ENCODE measurements around the gene FAM124A. TPM values are rescaled to one million over a fixed set of nuclear protein-coding genes. Genes with fewer than 3 reads are reported as not detected.

Gene FAM124A
- polyA plus RNA-seq, 3 donors: 0.03 to 0.20 (median 0.13) TPM

- intact Hi-C loops (cut with micrococcal nuclease): no loop called here
- DNase-seq: peak in 2 of 3 donors; percentile 3 to 37
- no peaks in the 10 kb centered on the region for H3K4me1 ChIP-seq (ENCODE audit: control insufficient read depth in 1 of 2, insufficient read depth in 2 of 2, low read length in 2 of 2)
- H3K9me3 ChIP-seq (replicated peaks in 1 of 2; ENCODE audit: control insufficient read depth in 1 of 2, insufficient read depth in 1 of 2, low read length in 2 of 2): peaks cover 0 to 5% of the 10 kb centered on the region in 2 donors
- TF ChIP-seq CTCF (IDR thresholded peaks at IDR 0.05): no peak
- no peaks in the 10 kb centered on the region for H3K36me3 ChIP-seq (replicated peaks in 1 of 2; ENCODE audit: control insufficient read depth in 1 of 2, insufficient read depth in 2 of 2, low read length in 2 of 2)
- H3K27me3 Mint-ChIP-seq (ENCODE audit: low read depth in 3 of 3): peaks cover 0 to 3% (median 2%) of the 10 kb centered on the region in 3 donors
- no peaks in the 10 kb centered on the region for H3K27me3 ChIP-seq (ENCODE audit: control insufficient read depth in 2 of 2, insufficient read depth in 2 of 2, low read length in 2 of 2)
- peaks cover 0 to 4% (median 2%) of the 10 kb centered on the region in 7 donors for H3K9me3 Mint-ChIP-seq
- no peak overlapping the region for H3K4me3 ChIP-seq (replicated peaks in 1 of 3; ENCODE audit: low read depth in 2 of 3, low read length in 3 of 3)
- H3K79me2 ChIP-seq (ENCODE audit: insufficient read depth, low read length): no peaks in the 10 kb centered on the region
- H3K27ac ChIP-seq (ENCODE audit: low read depth in 1 of 2, low read length in 2 of 2): no peak overlapping the region
- H3K27ac Mint-ChIP-seq: no peak overlapping the region
- WGBS (ENCODE audit: insufficient coverage): 69% methylated on average over 7 of the region's 12 CpGs
- peaks cover 3% of the 10 kb centered on the region for H3K4me1 Mint-ChIP-seq
- H3K4me2 ChIP-seq (replicated peaks; ENCODE audit: extremely low read depth, low read length, poor library complexity, severe bottlenecking): no peak overlapping the region
- no peak overlapping the region for H3K9ac ChIP-seq (ENCODE audit: insufficient read depth, low read length, poor library complexity, severe bottlenecking)
- no peaks in the 10 kb centered on the region for H3K36me3 Mint-ChIP-seq
- no peaks in the 10 kb centered on the region for H4K20me1 ChIP-seq (ENCODE audit: insufficient read depth, low read length)
- no peak overlapping the region for H2AFZ ChIP-seq (ENCODE audit: insufficient read depth, low read depth, low read length, poor library complexity, severe bottlenecking)
- H3K4me3 Mint-ChIP-seq: no peak overlapping the region
Measured at GRCh38 chr13:51191743-51192142, 30.5 kb upstream of the FAM124A start.

GRCh38 chr13:51192348-51192747, 29.9 kb upstream of the FAM124A start:
- WGBS (ENCODE audit: insufficient coverage): 86% methylated on average over 1 of the region's 1 CpG
- peaks cover 3% of the 10 kb centered on the region for H3K4me1 Mint-ChIP-seq
- H3K4me3 Mint-ChIP-seq: no peak overlapping the region
- peaks cover 0 to 3% (median 2%) of the 10 kb centered on the region in 3 donors for H3K27me3 Mint-ChIP-seq (ENCODE audit: low read depth in 3 of 3)
- H3K36me3 Mint-ChIP-seq: no peaks in the 10 kb centered on the region
- H3K9me3 Mint-ChIP-seq: peaks cover 0 to 4% (median 2%) of the 10 kb centered on the region in 7 donors
- peak in 1 of 3 donors; percentile 8 for DNase-seq
- Histone ChIP-seq H3K27me3 (ENCODE audit: control insufficient read depth in 2 of 2, insufficient read depth in 2 of 2, low read length in 2 of 2) (no peaks in the 10 kb centered on the region), H3K4me1 (ENCODE audit: control insufficient read depth in 1 of 2, insufficient read depth in 2 of 2, low read length in 2 of 2) (no peaks in the 10 kb centered on the region), H4K20me1 (ENCODE audit: insufficient read depth, low read length) (no peaks in the 10 kb centered on the region), H3K36me3 (replicated peaks in 1 of 2; ENCODE audit: control insufficient read depth in 1 of 2, insufficient read depth in 2 of 2, low read length in 2 of 2) (no peaks in the 10 kb centered on the region), H3K79me2 (ENCODE audit: insufficient read depth, low read length) (no peaks in the 10 kb centered on the region), H3K4me3 (replicated peaks in 1 of 3; ENCODE audit: low read depth in 2 of 3, low read length in 3 of 3) (no peak overlapping the region), H3K9me3 (replicated peaks in 1 of 2; ENCODE audit: control insufficient read depth in 1 of 2, insufficient read depth in 1 of 2, low read length in 2 of 2) (peaks cover 0 to 5% of the 10 kb centered on the region in 2 donors), H3K27ac (ENCODE audit: low read depth in 1 of 2, low read length in 2 of 2) (no peak overlapping the region), H3K9ac (ENCODE audit: insufficient read depth, low read length, poor library complexity, severe bottlenecking) (no peak overlapping the region), H3K4me2 (replicated peaks; ENCODE audit: extremely low read depth, low read length, poor library complexity, severe bottlenecking) (no peak overlapping the region), H2AFZ (ENCODE audit: insufficient read depth, low read depth, low read length, poor library complexity, severe bottlenecking) (no peak overlapping the region)
- no peak for TF ChIP-seq CTCF (IDR thresholded peaks at IDR 0.05)
- intact Hi-C loops (cut with micrococcal nuclease): no loop called here
- H3K27ac Mint-ChIP-seq: no peak overlapping the region

All from CD14-positive monocyte (primary cell).